Endometrial microvascular endothelial cells (primary cell): ENCODE results near the gene LCE7A. TPM values are rescaled to one million over a fixed set of nuclear protein-coding genes. Genes with fewer than 3 reads are reported as not detected.

Experiments used
- in situ Hi-C: cut with HindIII; loops from 2 replicates; pipeline ENCODE4 v1.10.0; 2017; ENCODE audit warnings: low sequenced_read_pairs, low pct_unique_long_range_greater_than_20kb; ENCODE audit errors: inconsistent ontology term
- total RNA-seq: library from RNA; depleted of rRNA; stranded (reverse); fragments of >200 nt; gene quantifications from one replicate; pipeline ENCODE4 v1.2.3, GENCODE V29; 2015; ENCODE audit errors: inconsistent ontology term

The LCE7A gene
- total RNA-seq, 1 donor from 2014 or later = not detected

- in situ Hi-C loops = no loop called here
Observed at GRCh38 chr1:152878042-152878441, 18.2 kb downstream of the LCE7A start, which contains the start of gene SMCP. TSS of gene SMCP (plus strand) at chr1:152878322. CDS start at chr1:152884423, 6,101 bp downstream.

- in situ Hi-C loops = no loop called here
Observed at GRCh38 chr1:152879559-152880198, 19.9 kb downstream of the LCE7A start.

GRCh38 chr1:152880316-152880715 is 20.5 kb downstream of the LCE7A start:
- in situ Hi-C loops = no loop called here

GRCh38 chr1:152880907-152881306 is 21.1 kb downstream of the LCE7A start:
- in situ Hi-C loops = no loop called here

- in situ Hi-C loops = no loop called here
Observed at GRCh38 chr1:152884085-152884484, 24.3 kb downstream of the LCE7A start.

- in situ Hi-C loops = no loop called here
Observed at GRCh38 chr1:152884506-152884905, 24.7 kb downstream of the LCE7A start.

- in situ Hi-C loops = no loop called here
Observed at GRCh38 chr1:152884966-152885624, 25.3 kb downstream of the LCE7A start.

GRCh38 chr1:152886085-152886484 is 26.3 kb downstream of the LCE7A start:
- in situ Hi-C loops = no loop called here

DNA sequence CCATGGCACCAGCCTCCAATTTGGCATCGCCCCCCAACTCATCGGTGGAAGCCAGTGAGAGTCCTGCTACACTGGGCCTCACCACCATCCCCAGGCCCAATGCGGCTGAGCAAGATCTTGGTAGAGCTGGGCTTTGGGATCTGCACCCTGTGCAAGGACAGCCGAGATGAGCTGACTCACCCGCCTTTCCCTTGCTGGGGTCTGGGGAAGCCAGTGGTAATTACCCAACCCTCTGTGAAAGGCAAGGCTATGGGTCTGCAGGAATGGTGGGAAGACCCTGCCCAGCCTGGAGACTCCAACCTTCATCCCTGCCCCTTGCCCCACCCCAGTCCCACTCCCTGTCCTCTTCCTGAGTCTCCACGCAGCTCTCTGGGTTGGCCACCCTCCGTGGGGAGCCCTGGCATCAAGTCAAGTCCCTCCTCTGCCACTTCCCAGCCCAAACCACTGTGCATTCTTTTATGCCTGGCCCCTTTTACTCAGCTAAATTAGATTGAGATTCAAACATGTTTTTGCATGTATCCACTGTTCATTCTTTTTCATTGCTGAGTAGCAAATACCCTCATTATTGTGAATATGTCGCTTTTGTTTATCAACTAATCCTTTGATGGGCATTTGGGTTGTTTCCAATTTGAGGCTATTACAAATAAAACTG is 27.1 kb downstream of the LCE7A start:
- in situ Hi-C loops = no loop called here

DNA sequence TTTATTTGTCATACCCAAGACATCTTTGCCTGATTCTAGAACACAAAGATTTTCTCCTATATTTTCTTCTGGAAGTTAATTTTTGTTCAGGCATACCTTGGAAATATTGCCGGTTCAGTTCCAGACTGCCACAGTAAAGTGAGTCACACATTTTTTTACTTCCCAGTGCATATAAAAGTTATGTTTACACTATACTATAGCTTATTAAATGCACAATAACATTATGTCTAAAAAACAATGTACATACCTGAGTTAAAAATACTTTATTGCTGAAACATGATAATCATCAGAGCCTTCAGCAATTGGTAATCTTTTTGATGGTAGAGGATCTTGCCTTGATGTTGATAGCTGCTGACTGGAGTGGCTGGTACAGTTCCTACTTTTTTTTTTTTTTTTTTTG is 28.3 kb downstream of the LCE7A start:
- in situ Hi-C loops = no loop called here

GRCh38 chr1:152899027-152899426 is 39.2 kb downstream of the LCE7A start:
- in situ Hi-C loops = no loop called here

DNA sequence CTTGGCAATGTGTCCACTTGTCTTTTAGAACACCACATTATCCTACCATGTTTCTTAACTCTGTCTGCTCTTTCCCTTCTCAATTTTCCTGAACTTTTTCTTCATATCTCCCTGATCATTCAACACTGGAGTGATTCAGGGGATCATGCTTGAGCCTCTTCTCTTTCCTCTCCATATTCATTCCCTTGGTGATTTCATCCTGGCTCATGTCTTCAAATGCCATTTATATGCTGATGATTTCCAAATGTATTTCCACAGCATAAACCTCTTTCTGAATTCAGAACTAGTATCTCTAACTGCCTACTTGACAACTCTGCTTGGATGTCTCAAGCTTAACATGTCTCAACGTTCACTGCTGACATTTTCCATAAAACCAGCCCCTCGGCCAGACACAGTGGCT is 40.1 kb downstream of the LCE7A start:
- in situ Hi-C loops = no loop called here

GRCh38 chr1:152901631-152902030 is 41.8 kb downstream of the LCE7A start:
- in situ Hi-C loops = no loop called here

- in situ Hi-C loops = no loop called here
Observed at GRCh38 chr1:152902636-152903035, 42.8 kb downstream of the LCE7A start.

DNA sequence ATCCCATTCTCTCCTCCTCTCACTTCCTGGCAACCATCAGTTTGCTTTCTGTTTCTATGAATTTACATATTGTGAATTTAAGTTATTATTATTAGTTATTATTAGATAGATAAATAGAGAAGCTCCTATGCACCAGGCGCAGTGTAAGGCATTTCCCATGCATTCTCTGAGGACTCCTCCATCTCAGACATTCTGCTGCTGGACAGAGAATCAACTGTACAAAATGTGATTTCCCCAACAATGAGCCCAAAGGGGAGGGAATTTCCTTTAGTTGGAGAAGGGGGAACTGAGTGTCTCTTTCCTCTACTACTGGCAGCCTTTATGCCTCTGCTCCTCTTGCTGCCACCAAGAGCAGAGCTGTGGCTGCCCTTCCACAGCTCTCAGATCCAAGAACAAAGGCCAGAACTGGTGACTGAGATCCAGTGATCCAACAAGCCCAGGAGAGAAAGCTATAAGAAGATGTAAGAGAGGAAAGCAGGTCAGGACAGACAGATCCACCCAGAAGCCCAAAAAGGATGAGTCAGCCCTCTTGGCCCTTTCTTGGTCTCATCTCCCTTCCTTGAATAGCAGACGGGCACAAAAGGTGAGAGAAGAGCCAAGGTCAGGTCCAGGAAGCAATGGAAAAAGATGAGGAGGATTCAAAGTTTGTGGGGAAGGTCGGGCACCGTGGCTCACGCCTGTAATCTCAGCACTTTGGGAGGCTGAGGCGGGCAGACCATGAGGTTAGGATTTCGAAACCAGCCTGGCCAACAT is 45.1 kb downstream of the LCE7A start:
- in situ Hi-C loops = no loop called here

- in situ Hi-C loops = no loop called here
Observed at GRCh38 chr1:152906023-152906565, 46.3 kb downstream of the LCE7A start.

- in situ Hi-C loops = no loop called here
Observed at GRCh38 chr1:152907686-152908601, 48.1 kb downstream of the LCE7A start, which contains the start of gene IVL. TSS of gene IVL (plus strand) at chr1:152908546. CDS start at chr1:152909798, 1,252 bp downstream.

- in situ Hi-C loops = no loop called here
Observed at GRCh38 chr1:152909206-152909605, 49.4 kb downstream of the LCE7A start.
